ENCODE data around the gene RELA.
"Not testable (repeated sequence)": the region's sequence is repeated elsewhere in the genome, so short reads cannot be mapped to it uniquely, and the experiment has no call there.

RELA gene

DNA sequence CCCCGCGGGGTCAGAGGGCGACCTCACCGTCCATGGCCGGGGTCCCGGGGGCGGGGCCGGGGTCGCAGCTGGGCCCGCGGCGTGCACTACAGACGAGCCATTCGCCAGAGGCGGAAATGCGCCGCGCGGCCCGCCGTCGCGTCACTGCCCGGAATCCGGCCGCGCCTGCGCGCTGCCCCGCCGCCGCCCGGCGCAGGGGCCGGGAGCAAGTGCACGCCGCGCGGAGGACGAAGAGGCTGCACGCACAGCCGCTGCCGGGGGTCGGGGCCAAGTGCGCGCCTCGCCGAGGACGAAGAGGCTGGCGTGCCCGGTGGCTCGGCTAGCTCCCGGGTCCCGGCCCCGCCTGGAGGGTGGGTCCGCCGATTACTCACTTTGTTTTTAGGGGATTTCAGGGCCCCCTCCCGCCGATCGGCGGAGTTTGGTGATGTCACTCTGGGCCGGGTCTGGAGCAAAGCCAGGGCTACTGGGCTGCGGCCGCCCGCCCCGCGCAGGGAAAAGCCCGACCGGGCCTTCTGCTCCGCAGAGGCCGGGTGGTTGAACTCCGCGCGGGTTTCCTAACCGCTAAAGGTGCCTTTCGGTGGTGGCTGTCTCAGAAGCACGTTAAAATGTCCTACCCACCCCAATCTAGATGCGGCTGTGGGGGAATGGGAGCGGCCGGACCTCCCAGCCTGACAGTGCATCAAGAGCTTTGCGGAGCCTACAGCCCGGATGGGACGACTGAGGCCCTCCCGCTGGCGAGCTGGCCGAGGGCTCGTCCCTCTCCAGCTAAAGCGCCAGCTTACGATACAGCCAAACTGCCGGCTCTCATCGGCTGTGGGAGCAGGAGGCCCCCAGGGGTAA is at the start of gene RELA:
RELA (minus strand) TSS at position 118 of the 840 bp plus-strand sequence; CDS start at position 34, 84 bp downstream.
- DNase-seq (ENCODE audit: low spot score): peak; percentile 96

DNA sequence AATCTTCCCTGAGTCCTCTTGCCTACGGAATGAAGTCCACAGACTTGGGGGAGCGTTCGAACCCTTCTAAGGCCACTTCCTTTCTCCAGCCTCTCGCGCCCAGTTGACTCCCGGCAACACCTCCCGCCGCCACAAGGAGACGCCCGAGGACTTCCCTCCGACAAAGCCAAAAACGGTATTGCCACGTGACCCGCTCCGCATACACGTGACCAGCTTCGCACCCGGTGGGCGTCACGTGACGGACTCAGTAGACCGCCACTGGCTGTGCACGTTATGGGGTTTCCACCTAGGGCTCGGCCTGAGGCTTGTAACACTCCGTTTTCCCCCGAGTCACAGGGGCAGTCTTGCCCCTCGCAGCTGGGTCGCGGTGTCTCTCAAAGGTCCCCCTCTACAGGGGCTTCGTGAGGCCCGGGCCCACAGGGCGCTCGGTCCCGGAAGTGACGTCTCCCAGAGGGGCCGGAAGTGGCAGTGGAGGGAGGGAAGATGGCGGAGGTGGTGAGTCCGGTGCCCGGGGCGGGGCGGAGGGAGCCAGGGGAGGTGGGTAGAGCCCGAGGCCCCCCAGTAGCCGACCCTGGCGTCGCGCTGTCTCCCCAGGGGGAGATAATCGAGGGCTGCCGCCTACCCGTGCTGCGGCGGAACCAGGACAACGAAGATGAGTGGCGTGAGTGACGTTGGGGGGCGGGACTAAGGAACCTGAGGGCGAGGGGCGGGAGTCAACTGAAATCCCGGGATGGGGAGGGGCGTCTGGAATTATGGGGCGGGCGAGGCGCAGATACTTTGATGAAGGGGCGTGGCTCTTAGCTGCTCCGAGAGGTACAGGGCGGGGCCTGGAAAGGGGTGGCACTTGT is 49.3 kb upstream of the RELA start, which contains the start of gene KAT5:
KAT5 (plus strand) TSS at position 468 of the 848 bp plus-strand sequence; CDS start at position 484, 16 bp downstream.
- peak; percentile 100 for DNase-seq (ENCODE audit: low spot score)

GRCh38 chr11:65710421-65710820 is 47.7 kb upstream of the RELA start:
- DNase-seq (ENCODE audit: low spot score): no peak

DNA sequence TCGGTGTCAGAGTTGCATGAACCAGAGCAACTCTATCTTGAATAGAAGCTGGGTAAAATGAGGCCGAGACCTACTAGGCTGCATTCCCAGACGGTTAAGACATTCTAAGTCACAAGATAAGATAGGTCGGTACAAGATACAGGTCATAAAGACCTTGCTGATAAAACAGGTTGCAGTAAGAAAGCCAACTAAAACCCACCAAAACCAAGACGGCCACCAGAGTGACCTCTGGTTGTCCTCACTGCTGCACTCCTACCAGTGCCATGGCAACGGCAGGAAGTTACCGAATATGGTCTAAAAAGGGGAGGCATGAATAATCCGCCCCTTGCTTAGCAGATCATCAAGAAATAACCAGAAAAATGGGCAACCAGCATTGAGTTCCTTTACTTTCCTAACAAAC is 46.9 kb upstream of the RELA start:
- no peak for DNase-seq (ENCODE audit: low spot score)

- no peak for DNase-seq (ENCODE audit: low spot score)
Measured at GRCh38 chr11:65708451-65708850, 45.7 kb upstream of the RELA start.

DNA sequence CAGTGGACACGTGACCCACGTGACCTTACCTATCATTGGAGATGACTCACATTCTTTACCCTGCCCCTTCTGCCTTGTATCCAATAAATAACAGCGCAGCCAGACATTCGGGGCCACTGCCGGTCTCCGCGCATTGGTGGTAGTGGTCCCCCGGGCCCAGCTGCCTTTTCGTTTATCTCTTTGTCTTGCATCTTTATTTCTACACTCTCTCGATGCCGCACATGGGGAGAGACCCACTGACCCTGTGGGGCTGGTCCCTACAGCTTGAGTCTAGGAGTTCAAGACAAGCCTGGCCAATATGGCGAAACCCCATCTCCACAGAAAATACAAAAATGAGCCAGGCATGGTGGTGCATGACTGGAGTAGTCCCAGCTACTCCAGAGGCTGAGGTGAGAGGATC is 44.3 kb upstream of the RELA start:
- DNase-seq (ENCODE audit: low spot score): not testable (repeated sequence)

GRCh38 chr11:65706303-65706763 is 43.6 kb upstream of the RELA start:
- DNase-seq (ENCODE audit: low spot score): peak; percentile 59

DNA sequence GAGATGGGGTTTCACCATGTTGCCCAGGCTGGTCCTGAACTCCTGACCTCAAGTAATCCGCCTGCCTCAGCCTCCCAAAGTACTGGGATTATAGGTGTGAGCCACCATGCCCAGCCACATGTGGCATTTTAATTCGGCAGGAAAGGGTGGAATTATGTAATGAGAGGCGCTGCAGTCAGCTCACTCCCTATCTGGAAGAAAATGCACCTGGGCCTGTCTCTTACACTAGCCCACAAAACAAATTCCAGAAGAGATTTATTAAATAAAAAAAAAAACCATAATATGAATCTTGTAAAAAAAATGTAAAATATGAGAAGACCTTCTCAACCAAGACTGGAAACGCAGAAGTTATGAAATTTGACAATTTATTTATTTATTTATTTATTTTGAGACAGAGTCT is 41.1 kb upstream of the RELA start:
- no peak for DNase-seq (ENCODE audit: low spot score)

DNA sequence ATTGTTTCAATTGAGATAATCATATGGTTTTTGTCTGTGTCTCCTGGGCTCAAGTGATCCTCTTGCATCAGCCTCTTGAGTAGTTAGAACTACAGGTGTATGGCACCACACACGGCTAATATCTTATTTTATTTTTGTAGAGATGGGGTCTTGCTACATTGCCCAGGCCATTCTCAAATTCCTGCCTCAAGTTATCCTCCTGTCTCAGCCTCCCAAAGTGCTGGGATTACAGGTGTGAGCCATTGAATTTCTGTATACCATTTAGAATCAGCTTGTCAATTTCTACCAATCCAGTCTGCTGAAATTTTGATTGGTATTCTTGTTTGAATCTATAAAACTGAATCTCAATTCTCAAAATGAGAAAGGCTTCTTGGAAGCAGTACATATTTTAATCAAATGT is 39.0 kb upstream of the RELA start:
- DNase-seq (ENCODE audit: low spot score): no peak

- no peak for DNase-seq (ENCODE audit: low spot score)
Measured at GRCh38 chr11:65700399-65700798, 37.7 kb upstream of the RELA start.

GRCh38 chr11:65699306-65699705 is 36.6 kb upstream of the RELA start:
- DNase-seq (ENCODE audit: low spot score): no peak

- no peak for DNase-seq (ENCODE audit: low spot score)
Measured at GRCh38 chr11:65698205-65698604, 35.5 kb upstream of the RELA start.

- DNase-seq (ENCODE audit: low spot score): no peak
Measured at GRCh38 chr11:65696802-65697552, 34.3 kb upstream of the RELA start.

DNA sequence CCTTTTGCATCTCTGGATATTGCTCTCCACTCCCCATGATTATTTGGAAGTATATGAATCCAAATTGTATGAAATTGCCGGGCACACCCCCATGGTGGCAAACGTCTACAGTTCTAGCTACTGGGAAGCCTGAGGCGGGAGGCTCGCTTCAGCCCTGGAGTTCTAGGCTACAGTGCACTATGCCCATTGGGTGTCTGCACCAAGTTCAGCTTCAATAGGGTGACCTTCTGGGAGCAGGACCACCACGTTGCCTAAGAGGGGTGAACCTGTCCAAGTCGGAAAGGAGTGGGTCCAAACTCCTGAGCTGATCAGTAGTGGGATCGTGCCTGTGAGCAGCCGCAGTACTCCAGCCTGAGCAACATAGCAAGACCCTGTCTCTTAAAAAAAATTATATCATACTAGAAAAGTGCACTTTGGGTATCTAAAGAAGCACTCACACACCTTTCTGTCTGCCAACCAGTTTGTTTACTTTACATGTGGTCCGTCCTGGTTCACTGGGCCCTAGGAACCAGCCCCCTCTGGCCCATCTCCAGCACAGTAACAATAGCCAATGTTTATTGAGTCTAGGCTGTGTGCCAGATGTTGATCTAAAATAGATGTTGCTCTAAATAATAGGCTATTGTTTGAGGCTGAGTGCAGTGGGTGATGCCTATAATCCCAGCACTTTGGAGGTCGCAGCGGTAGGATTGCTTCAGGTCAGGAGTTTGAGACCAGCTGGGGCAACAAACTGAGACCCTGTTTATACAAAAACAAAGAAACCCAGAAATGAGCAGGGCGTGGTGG is 32.9 kb upstream of the RELA start:
- no peak for DNase-seq (ENCODE audit: low spot score)

- no peak for DNase-seq (ENCODE audit: low spot score)
Measured at GRCh38 chr11:65692367-65692766, 29.7 kb upstream of the RELA start.

- DNase-seq (ENCODE audit: low spot score): not testable (repeated sequence)
Measured at GRCh38 chr11:65691847-65692246, 29.1 kb upstream of the RELA start.

DNA sequence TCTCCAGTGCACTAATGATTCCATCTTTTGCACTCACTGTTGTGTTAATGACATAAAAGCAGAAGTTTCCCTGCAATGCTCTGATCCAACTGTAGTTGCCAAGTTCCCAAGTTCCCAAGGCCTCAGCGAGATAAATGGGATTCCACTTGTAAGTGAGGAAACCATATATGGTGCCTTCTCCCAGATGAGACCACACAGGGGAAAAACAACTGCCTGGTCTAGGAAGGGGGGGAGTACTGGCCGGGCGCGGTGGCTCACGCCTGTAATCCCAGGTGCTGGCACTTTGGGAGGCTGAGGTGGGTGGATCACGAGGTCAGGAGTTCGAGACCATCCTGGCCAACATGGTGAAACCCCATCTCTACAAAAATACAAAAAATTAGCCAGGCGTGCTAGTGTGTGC is 23.3 kb upstream of the RELA start:
- no peak for DNase-seq (ENCODE audit: low spot score)

- DNase-seq (ENCODE audit: low spot score): not testable (repeated sequence)
Measured at GRCh38 chr11:65683480-65683879, 20.8 kb upstream of the RELA start.

- DNase-seq (ENCODE audit: low spot score): no peak
Measured at GRCh38 chr11:65680192-65680743, 17.6 kb upstream of the RELA start.

GRCh38 chr11:65672982-65673381 is 10.3 kb upstream of the RELA start:
- DNase-seq (ENCODE audit: low spot score): no peak

Data from hematopoietic multipotent progenitor cell treated with erythropoietin and hydrocortisone succinate and interleukin-3 and kit ligand, for 17 days (in vitro differentiated cells).